ENCODE measurements around the gene NEUROD6.

DNA sequence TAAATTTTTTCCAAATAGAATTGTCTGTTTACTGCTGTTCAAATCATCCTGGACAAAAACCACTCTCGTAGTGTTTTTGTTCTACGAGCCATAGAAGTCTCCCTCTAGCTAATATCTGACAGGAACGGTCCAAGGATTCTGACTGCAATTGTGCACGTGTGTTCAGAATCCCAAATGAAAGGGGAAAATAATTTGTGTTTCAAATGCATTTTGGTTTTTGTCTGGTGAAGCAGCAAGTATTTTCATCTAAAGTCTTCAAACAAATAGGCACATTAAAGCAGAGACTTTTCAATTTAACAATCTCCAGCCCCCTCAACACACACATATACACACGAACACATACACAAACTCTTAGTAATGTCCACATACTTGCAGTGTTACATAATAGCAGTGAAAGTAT is 475 bp downstream of the NEUROD6 start:
- TF ChIP-seq POLR2A (IDR thresholded peaks at IDR 0.05; ENCODE audit: low read depth), result no peak
- TF ChIP-seq EP300 (IDR thresholded peaks at IDR 0.05), result no peak
- TF ChIP-seq, protein P1, sequence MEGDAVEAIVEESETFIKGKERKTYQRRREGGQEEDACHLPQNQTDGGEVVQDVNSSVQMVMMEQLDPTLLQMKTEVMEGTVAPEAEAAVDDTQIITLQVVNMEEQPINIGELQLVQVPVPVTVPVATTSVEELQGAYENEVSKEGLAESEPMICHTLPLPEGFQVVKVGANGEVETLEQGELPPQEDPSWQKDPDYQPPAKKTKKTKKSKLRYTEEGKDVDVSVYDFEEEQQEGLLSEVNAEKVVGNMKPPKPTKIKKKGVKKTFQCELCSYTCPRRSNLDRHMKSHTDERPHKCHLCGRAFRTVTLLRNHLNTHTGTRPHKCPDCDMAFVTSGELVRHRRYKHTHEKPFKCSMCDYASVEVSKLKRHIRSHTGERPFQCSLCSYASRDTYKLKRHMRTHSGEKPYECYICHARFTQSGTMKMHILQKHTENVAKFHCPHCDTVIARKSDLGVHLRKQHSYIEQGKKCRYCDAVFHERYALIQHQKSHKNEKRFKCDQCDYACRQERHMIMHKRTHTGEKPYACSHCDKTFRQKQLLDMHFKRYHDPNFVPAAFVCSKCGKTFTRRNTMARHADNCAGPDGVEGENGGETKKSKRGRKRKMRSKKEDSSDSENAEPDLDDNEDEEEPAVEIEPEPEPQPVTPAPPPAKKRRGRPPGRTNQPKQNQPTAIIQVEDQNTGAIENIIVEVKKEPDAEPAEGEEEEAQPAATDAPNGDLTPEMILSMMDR (IDR thresholded peaks at IDR 0.05), result no peak
- TF ChIP-seq POLR2AphosphoS5 (IDR thresholded peaks at IDR 0.05), result no peak
